PC-9 (cell line): ENCODE measurements around the gene FAM20C. TPM values are rescaled to one million over a fixed set of nuclear protein-coding genes. Genes with fewer than 3 reads are reported as not detected.

Experiments used
- BruUV-seq: library from RNA; stranded (reverse); fragments of 400-500 nt; replicated peaks from 2 replicates; lab custom pipeline; 2021; lab: Mats Ljungman, UMichigan
- CTCF ChIA-PET: fragments of 300-600 bp; sonication (Branson Sonifier 250); formaldehyde crosslinking; loops from one replicate; lab custom pipeline; 2022; ENCODE audit warnings: antibody characterized with exemption; lab: Charles Lee
- POLR2A ChIA-PET: fragments of 300-600 bp; sonication (Branson Sonifier 250); formaldehyde crosslinking; loops from one replicate; lab custom pipeline; 2022; ENCODE audit warnings: antibody characterized with exemption; ENCODE audit not compliant: unreplicated experiment; lab: Charles Lee
- DNase-seq, 2 experiments: peaks; one replicate each; pipeline versions ENCODE4 v3.0.0 to v3.0.0-alpha.2; 2015 to 2022; ENCODE audit warnings: mixed read lengths in 1 of 2
- H2AFZ ChIP-seq: fragments of 200-600 bp; sonication (generic); 2 replicates; pipeline ENCODE4 v1.8.1; 2017; ENCODE audit warnings: antibody characterized with exemption
- H3F3A ChIP-seq: fragments of 200-600 bp; sonication (generic); 2 replicates; pipeline ENCODE4 v1.8.1; 2017; ENCODE audit warnings: antibody characterized with exemption, mild to moderate bottlenecking, low read depth; ENCODE audit not compliant: insufficient read depth
- H3K27ac ChIP-seq: fragments of 200-600 bp; sonication (generic); 2 replicates; pipeline ENCODE4 v1.6.1; 2016; ENCODE audit warnings: mixed run types
- H3K27me3 ChIP-seq: fragments of 200-600 bp; sonication (generic); 2 replicates; pipeline ENCODE4 v1.6.1; 2016; ENCODE audit warnings: low read depth, mixed run types; ENCODE audit not compliant: insufficient read depth
- H3K36me3 ChIP-seq: fragments of 200-600 bp; sonication (generic); 2 replicates; pipeline ENCODE4 v1.6.1; 2016; ENCODE audit warnings: low read depth, mixed run types
- H3K4me1 ChIP-seq: fragments of 200-600 bp; sonication (generic); replicated peaks from 2 replicates; pipeline ENCODE4 v1.6.1; 2016; ENCODE audit warnings: mixed run types; ENCODE audit not compliant: insufficient read depth
- H3K4me2 ChIP-seq: fragments of 200-600 bp; sonication (generic); 2 replicates; pipeline ENCODE4 v1.6.1; 2017; ENCODE audit warnings: mixed run types
- H3K4me3 ChIP-seq: fragments of 200-600 bp; sonication (generic); 2 replicates; pipeline ENCODE4 v1.6.1; 2016; ENCODE audit warnings: mixed run types
- H3K79me2 ChIP-seq: fragments of 200-600 bp; sonication (generic); 2 replicates; pipeline ENCODE4 v1.6.1; 2017; ENCODE audit warnings: low read depth, mixed run types
- H3K9me2 ChIP-seq: fragments of 200-600 bp; sonication (generic); 2 replicates; pipeline ENCODE4 v1.8.1; 2017; ENCODE audit warnings: mild to moderate bottlenecking; ENCODE audit not compliant: insufficient read depth
- H3K9me3 ChIP-seq: fragments of 200-600 bp; sonication (generic); 2 replicates; pipeline ENCODE4 v1.8.1; 2016; ENCODE audit warnings: low read depth; ENCODE audit not compliant: insufficient read depth
- H4K20me1 ChIP-seq: fragments of 200-600 bp; sonication (generic); 2 replicates; pipeline ENCODE4 v1.8.1; 2017; ENCODE audit not compliant: insufficient read depth
- EZH2 ChIP-seq: fragments of 200-600 bp; sonication (generic); IDR thresholded peaks from 2 replicates; pipeline ENCODE4 v1.8.0; 2017; ENCODE audit warnings: antibody characterized with exemption, low read depth
- intact Hi-C: fragments of 100-400 bp; cut with micrococcal nuclease; formaldehyde crosslinking; loops from one replicate; pipeline ENCODE4 v1.10.0; 2022; ENCODE audit not compliant: unreplicated experiment
- total RNA-seq: library from RNA; stranded (reverse); gene quantifications from 2 replicates; pipeline ENCODE4 v1.2.3, GENCODE V29; 2021
- TF ChIP-seq, protein P1 (sequence below): fragments of 200-600 bp; sonication (generic); conservative IDR thresholded peaks from 2 replicates; pipeline ENCODE4 v1.6.1; 2017; ENCODE audit warnings: mixed run types, antibody characterized with exemption, mild to moderate bottlenecking, moderate library complexity

Gene FAM20C
- total RNA-seq, 1 experiment from 2014 or later, result 31.0 TPM

DNA sequence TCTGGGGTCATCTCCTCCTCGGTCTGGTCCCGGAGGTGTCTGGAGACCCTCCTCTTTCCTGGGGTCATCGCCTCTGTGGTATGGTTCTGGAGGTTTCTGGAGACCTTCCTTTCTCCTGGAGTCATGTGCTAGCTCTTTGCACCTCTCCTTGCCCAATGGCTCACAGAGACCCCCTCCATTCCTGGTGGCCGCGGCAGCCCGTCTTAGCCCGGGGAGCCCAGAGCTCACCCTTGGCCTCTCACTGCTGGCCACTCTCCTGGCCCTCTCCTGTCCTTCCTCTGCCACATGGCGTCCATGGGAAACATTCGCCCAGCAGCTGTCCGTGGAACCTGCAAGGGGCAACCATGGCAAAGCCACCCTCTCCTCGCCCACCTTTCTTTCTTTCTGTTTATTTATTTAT lies 77.3 kb downstream of the FAM20C start:
- intact Hi-C loops, result no loop called here
- H3K79me2 ChIP-seq, result no peaks in the 10 kb centered on the region
- no peak overlapping the region for H3K4me2 ChIP-seq
- POLR2A ChIA-PET, result no interaction called here
- no peak for DNase-seq
- CTCF ChIA-PET, result no interaction called here
- H4K20me1 ChIP-seq, result no peaks in the 10 kb centered on the region
- H3K27me3 ChIP-seq, result peaks cover 23% of the 10 kb centered on the region; the same call in 1 of the 2 replicates
- H3F3A ChIP-seq, result 0 out of 2 replicates have a peak, but pooled peaks cover 8% of the 10 kb centered on the region
- H3K36me3 ChIP-seq, result no peaks in the 10 kb centered on the region
- H3K27ac ChIP-seq, result no peak overlapping the region
- no TSS peak for BruUV-seq
- H3K9me3 ChIP-seq, result no peaks in the 10 kb centered on the region
- TF ChIP-seq EZH2, result no peak
- TF ChIP-seq, protein P1, sequence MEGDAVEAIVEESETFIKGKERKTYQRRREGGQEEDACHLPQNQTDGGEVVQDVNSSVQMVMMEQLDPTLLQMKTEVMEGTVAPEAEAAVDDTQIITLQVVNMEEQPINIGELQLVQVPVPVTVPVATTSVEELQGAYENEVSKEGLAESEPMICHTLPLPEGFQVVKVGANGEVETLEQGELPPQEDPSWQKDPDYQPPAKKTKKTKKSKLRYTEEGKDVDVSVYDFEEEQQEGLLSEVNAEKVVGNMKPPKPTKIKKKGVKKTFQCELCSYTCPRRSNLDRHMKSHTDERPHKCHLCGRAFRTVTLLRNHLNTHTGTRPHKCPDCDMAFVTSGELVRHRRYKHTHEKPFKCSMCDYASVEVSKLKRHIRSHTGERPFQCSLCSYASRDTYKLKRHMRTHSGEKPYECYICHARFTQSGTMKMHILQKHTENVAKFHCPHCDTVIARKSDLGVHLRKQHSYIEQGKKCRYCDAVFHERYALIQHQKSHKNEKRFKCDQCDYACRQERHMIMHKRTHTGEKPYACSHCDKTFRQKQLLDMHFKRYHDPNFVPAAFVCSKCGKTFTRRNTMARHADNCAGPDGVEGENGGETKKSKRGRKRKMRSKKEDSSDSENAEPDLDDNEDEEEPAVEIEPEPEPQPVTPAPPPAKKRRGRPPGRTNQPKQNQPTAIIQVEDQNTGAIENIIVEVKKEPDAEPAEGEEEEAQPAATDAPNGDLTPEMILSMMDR, result no peak
- no peaks in the 10 kb centered on the region for H3K9me2 ChIP-seq
- H3K4me3 ChIP-seq, result no peak overlapping the region
- no peak overlapping the region for H2AFZ ChIP-seq
- 0 out of 2 replicates have a peak, but pooled peaks cover 3% of the 10 kb centered on the region for H3K4me1 ChIP-seq

DNA sequence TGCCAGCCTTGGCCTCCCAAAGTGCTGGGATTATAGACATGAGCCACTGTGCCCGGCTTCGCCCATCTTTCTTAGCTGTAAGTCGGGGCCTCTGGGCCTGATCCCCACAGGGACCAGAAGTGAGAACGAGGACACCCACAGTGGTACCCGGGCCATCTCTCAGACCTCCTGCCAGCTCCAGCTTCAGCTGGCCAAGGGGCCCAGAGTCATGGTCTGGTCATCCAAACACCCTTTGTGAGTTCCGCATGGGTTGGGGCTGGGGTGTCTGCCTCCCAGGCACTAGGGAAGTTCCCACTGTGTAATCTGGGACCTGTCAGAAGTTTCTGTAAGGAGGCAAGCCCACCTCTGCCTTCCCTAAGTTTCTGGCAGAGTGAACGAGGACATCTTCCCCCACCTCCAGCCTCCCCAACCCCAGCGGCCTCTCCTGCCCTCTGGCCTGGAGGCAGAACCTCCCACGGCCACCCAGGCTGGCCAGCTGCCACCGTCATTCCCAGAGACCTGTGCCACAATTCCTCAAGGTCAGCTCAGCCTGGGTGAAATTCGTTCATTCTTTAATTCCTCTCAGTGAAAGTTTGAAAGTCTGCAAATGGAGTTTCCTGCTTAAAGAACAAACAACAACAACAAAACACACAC lies 78.1 kb downstream of the FAM20C start:
- CTCF ChIA-PET, result no interaction called here

DNA sequence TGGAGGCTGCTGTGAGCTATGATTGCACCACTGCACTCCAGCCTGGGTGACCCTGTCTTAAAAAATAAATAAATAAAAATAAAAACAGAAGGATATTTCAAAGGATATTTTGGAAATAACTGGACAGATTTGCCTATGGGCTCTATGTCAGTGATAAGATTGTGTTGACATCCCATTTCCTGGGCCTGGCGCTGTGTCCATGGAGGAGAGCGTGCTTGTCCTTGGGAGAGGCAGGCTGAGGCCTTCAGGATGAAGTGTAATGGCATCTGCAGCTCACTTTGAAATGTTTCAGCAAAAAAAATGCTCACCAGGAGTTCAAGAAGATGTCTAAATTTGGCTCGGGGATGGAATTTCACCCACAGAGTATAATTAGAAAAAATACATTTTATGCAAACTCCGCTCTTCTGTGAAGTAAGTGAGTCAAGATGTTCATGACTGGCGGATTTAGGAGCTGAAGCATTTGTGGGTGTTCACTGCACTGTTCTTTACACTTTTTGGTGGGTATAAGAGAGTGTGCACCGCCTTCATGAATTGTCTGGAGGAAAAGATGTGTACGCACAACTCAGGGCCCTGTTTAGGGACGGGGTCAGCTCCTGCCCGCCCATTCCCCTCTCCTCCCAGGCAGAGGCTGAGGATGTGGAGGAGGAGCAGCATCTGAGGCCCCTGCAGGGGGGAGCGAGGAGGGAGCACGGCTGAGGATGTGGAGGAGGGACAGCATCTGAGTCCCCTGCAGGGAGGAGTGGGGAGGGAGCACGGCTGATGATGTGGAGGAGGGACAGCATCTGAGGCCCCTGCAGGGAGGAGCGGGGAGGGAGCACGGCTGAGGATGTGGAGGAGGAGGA lies 79.1 kb downstream of the FAM20C start:
- no peaks in the 10 kb centered on the region for H4K20me1 ChIP-seq
- H3K79me2 ChIP-seq, result no peaks in the 10 kb centered on the region
- no peak overlapping the region for H3K4me2 ChIP-seq
- no peak for DNase-seq
- BruUV-seq, result no TSS peak
- H3K36me3 ChIP-seq, result no peaks in the 10 kb centered on the region
- no peaks in the 10 kb centered on the region for H3K9me2 ChIP-seq
- ChIA-PET CTCF (no interaction called here), POLR2A (no interaction called here)
- no peak overlapping the region for H2AFZ ChIP-seq
- H3K27me3 ChIP-seq, result peaks cover 30% of the 10 kb centered on the region; the same call in 1 of the 2 replicates
- H3K4me1 ChIP-seq, result no peaks in the 10 kb centered on the region
- TF ChIP-seq, protein P1, result no peak
- TF ChIP-seq EZH2, result no peak
- H3K27ac ChIP-seq, result no peak overlapping the region
- 0 out of 2 replicates have a peak, but pooled peaks cover 8% of the 10 kb centered on the region for H3F3A ChIP-seq
- no peak overlapping the region for H3K4me3 ChIP-seq
- no peaks in the 10 kb centered on the region; the same call in 1 of the 2 replicates for H3K9me3 ChIP-seq
- intact Hi-C loops, result no loop called here

More for the DNA sequence above, 78.1 kb downstream of the FAM20C start:
- Histone ChIP-seq H3K4me3 (no peak overlapping the region), H3K27ac (no peak overlapping the region), H2AFZ (no peak overlapping the region), H3K4me1 (no peaks in the 10 kb centered on the region), H3K36me3 (no peaks in the 10 kb centered on the region), H3K9me2 (no peaks in the 10 kb centered on the region), H4K20me1 (no peaks in the 10 kb centered on the region), H3K79me2 (no peaks in the 10 kb centered on the region), H3K27me3 (peaks cover 27% of the 10 kb centered on the region; the same call in 1 of the 2 replicates), H3K4me2 (no peak overlapping the region), H3K9me3 (no peaks in the 10 kb centered on the region), H3F3A (0 out of 2 replicates have a peak, but pooled peaks cover 8% of the 10 kb centered on the region)
- POLR2A ChIA-PET, result no interaction called here
- no peak for DNase-seq
- TF ChIP-seq, protein P1, result no peak
- TF ChIP-seq EZH2, result no peak
- intact Hi-C loops, result no loop called here
- BruUV-seq, result no TSS peak
